ENCODE data around the gene TRMT112. TPM values are rescaled to one million over a fixed set of nuclear protein-coding genes. Genes with fewer than 3 reads are reported as not detected.

TRMT112 gene
- total RNA-seq, 1 donor from 2014 or later: 257 TPM

GRCh38 chr11:64339754-64340408 lies 22.5 kb upstream of the TRMT112 start, which contains the start of gene CCDC88B:
Gene CCDC88B, plus strand, starts transcription at chr11:64340204. Its CDS starts 63 bp downstream, at chr11:64340267.
- no peaks in the 10 kb centered on the region for H3K79me2 ChIP-seq (ENCODE audit: low read depth)
- TF ChIP-seq EZH2 (IDR thresholded peaks at IDR 0.05): no peak
- no peak for TF ChIP-seq EZH2phosphoT487 (IDR thresholded peaks at IDR 0.05)
- TF ChIP-seq CTCF (IDR thresholded peaks at IDR 0.05): no peak
- peak within 1 kb of the TSS; percentile 63 for H3K4me2 ChIP-seq
- peaks cover 17% of the 10 kb centered on the region for H3F3A ChIP-seq (ENCODE audit: low read depth)
- H4K20me1 ChIP-seq (ENCODE audit: low read depth): no peaks in the 10 kb centered on the region
- Mint-ChIP-seq H3K27me3 (ENCODE audit: insufficient read depth, low read depth) (peaks cover 27% of the 10 kb centered on the region), H3K4me3 (peak within 1 kb of the TSS; percentile 64), H3K9me3 (no peaks in the 10 kb centered on the region), H3K27ac (peak within 1 kb of the TSS; percentile 46), H3K36me3 (no peaks in the 10 kb centered on the region), H3K4me1 (peaks cover 16% of the 10 kb centered on the region)
- peaks cover 31% of the 10 kb centered on the region for H3K27me3 ChIP-seq
- H3K4me3 ChIP-seq: peak within 1 kb of the TSS; percentile 49
- DNase-seq (ENCODE audit: low spot score): no peak
- no peak within 1 kb of the TSS for H3K9ac ChIP-seq
- H3K36me3 ChIP-seq: no peaks in the 10 kb centered on the region
- H2AFZ ChIP-seq (replicated peaks): peak within 1 kb of the TSS; percentile 90
- H3K4me1 ChIP-seq: peaks cover 17% of the 10 kb centered on the region
- H3K9me3 ChIP-seq (ENCODE audit: low read depth): no peaks in the 10 kb centered on the region
- no peak within 1 kb of the TSS for H3K27ac ChIP-seq

GRCh38 chr11:64339286-64339685 lies 21.9 kb upstream of the TRMT112 start:
- Histone ChIP-seq H3K27me3 (peaks cover 31% of the 10 kb centered on the region), H4K20me1 (ENCODE audit: low read depth) (no peaks in the 10 kb centered on the region)

GRCh38 chr11:64338716-64339115 lies 21.4 kb upstream of the TRMT112 start:
- no peak overlapping the region for H3K4me2 ChIP-seq
- DNase-seq (ENCODE audit: low spot score): no peak
- no peaks in the 10 kb centered on the region for H3K79me2 ChIP-seq (ENCODE audit: low read depth)
- peaks cover 17% of the 10 kb centered on the region for H3K4me1 Mint-ChIP-seq
- H2AFZ ChIP-seq (replicated peaks): no peak overlapping the region
- no peak overlapping the region for H3K4me3 Mint-ChIP-seq
- no peaks in the 10 kb centered on the region for H3K36me3 ChIP-seq
- H3K4me1 ChIP-seq: peaks cover 17% of the 10 kb centered on the region
- TF ChIP-seq CTCF (IDR thresholded peaks at IDR 0.05) (no peak), EZH2 (IDR thresholded peaks at IDR 0.05) (no peak), EZH2phosphoT487 (IDR thresholded peaks at IDR 0.05) (no peak)
- H3K36me3 Mint-ChIP-seq: no peaks in the 10 kb centered on the region
- no peaks in the 10 kb centered on the region for H4K20me1 ChIP-seq (ENCODE audit: low read depth)
- H3K9ac ChIP-seq: no peak overlapping the region
- no peak overlapping the region for H3K27ac ChIP-seq
- H3K27me3 ChIP-seq: peaks cover 31% of the 10 kb centered on the region
- H3K9me3 ChIP-seq (ENCODE audit: low read depth): no peaks in the 10 kb centered on the region
- no peak overlapping the region for H3K4me3 ChIP-seq
- no peak overlapping the region for H3K27ac Mint-ChIP-seq
- peaks cover 17% of the 10 kb centered on the region for H3F3A ChIP-seq (ENCODE audit: low read depth)
- no peaks in the 10 kb centered on the region for H3K9me3 Mint-ChIP-seq
- peaks cover 28% of the 10 kb centered on the region for H3K27me3 Mint-ChIP-seq (ENCODE audit: insufficient read depth, low read depth)

More at GRCh38 chr11:64339286-64339685, 21.9 kb upstream of the TRMT112 start:
- no peak overlapping the region for H3K4me3 ChIP-seq
- H3K4me3 Mint-ChIP-seq: peak overlapping the region; percentile 53
- H3K4me1 Mint-ChIP-seq: peaks cover 17% of the 10 kb centered on the region
- H3K9me3 ChIP-seq (ENCODE audit: low read depth): no peaks in the 10 kb centered on the region
- H3K27ac Mint-ChIP-seq: peak overlapping the region; percentile 15
- H3K27ac ChIP-seq: no peak overlapping the region
- H3K9ac ChIP-seq: no peak overlapping the region
- no peak overlapping the region for H3K4me2 ChIP-seq
- peaks cover 27% of the 10 kb centered on the region for H3K27me3 Mint-ChIP-seq (ENCODE audit: insufficient read depth, low read depth)
- no peaks in the 10 kb centered on the region for H3K9me3 Mint-ChIP-seq
- no peaks in the 10 kb centered on the region for H3K36me3 ChIP-seq
- peaks cover 17% of the 10 kb centered on the region for H3F3A ChIP-seq (ENCODE audit: low read depth)
- H3K36me3 Mint-ChIP-seq: no peaks in the 10 kb centered on the region
- H3K4me1 ChIP-seq: peaks cover 17% of the 10 kb centered on the region
- no peak for DNase-seq (ENCODE audit: low spot score)
- no peak overlapping the region for H2AFZ ChIP-seq (replicated peaks)
- H3K79me2 ChIP-seq (ENCODE audit: low read depth): no peaks in the 10 kb centered on the region
- TF ChIP-seq EZH2 (IDR thresholded peaks at IDR 0.05): no peak
- TF ChIP-seq EZH2phosphoT487 (IDR thresholded peaks at IDR 0.05): no peak
- no peak for TF ChIP-seq CTCF (IDR thresholded peaks at IDR 0.05)
